Osteocyte (in vitro differentiated cells): ENCODE results near the gene ELOVL7. TPM values are rescaled to one million over a fixed set of nuclear protein-coding genes. Genes with fewer than 3 reads are reported as not detected.

Experiments used
- DNase-seq: peaks from one replicate; pipeline ENCODE4 v3.0.0; 2021; ENCODE audit warnings: mixed read lengths; ENCODE audit not compliant: unreplicated experiment; ENCODE audit errors: extremely low spot score
- H3K27ac Mint-ChIP-seq: one replicate; pipeline ENCODE4 v1.8.0; 2021; ENCODE audit warnings: mild to moderate bottlenecking, mixed read lengths; ENCODE audit not compliant: unreplicated experiment
- H3K27me3 Mint-ChIP-seq: one replicate; pipeline ENCODE4 v1.8.0; 2021; ENCODE audit warnings: mixed read lengths; ENCODE audit not compliant: unreplicated experiment
- H3K36me3 Mint-ChIP-seq: one replicate; pipeline ENCODE4 v1.8.0; 2021; ENCODE audit warnings: mixed read lengths; ENCODE audit not compliant: unreplicated experiment
- H3K4me1 Mint-ChIP-seq: one replicate; pipeline ENCODE4 v1.8.0; 2021; ENCODE audit warnings: mixed read lengths; ENCODE audit not compliant: unreplicated experiment
- H3K4me3 Mint-ChIP-seq: one replicate; pipeline ENCODE4 v1.8.0; 2021; ENCODE audit warnings: mild to moderate bottlenecking, moderate library complexity, mixed read lengths; ENCODE audit not compliant: unreplicated experiment
- H3K9me3 Mint-ChIP-seq: one replicate; pipeline ENCODE4 v1.8.0; 2021; ENCODE audit warnings: mixed read lengths; ENCODE audit not compliant: unreplicated experiment
- total RNA-seq: library from RNA; stranded (reverse); gene quantifications from 2 replicates; pipeline ENCODE4 v1.2.1, GENCODE V29; 2021
- TF ChIP-seq, protein P1 (sequence below): fragments of 200-600 bp; sonication (generic); IDR thresholded peaks from 2 replicates; pipeline ENCODE4 v1.5.0; 2021; ENCODE audit warnings: antibody characterized with exemption, mild to moderate bottlenecking, moderate library complexity

The ELOVL7 gene
- total RNA-seq, 1 donor from 2014 or later: 0.46 TPM

- peaks cover 2% of the 10 kb centered on the region for H3K4me1 Mint-ChIP-seq
- H3K4me3 Mint-ChIP-seq: no peak overlapping the region
- TF ChIP-seq, protein P1, sequence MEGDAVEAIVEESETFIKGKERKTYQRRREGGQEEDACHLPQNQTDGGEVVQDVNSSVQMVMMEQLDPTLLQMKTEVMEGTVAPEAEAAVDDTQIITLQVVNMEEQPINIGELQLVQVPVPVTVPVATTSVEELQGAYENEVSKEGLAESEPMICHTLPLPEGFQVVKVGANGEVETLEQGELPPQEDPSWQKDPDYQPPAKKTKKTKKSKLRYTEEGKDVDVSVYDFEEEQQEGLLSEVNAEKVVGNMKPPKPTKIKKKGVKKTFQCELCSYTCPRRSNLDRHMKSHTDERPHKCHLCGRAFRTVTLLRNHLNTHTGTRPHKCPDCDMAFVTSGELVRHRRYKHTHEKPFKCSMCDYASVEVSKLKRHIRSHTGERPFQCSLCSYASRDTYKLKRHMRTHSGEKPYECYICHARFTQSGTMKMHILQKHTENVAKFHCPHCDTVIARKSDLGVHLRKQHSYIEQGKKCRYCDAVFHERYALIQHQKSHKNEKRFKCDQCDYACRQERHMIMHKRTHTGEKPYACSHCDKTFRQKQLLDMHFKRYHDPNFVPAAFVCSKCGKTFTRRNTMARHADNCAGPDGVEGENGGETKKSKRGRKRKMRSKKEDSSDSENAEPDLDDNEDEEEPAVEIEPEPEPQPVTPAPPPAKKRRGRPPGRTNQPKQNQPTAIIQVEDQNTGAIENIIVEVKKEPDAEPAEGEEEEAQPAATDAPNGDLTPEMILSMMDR: no peak
- DNase-seq: no peak
- H3K27ac Mint-ChIP-seq: no peak overlapping the region
- no peaks in the 10 kb centered on the region for H3K9me3 Mint-ChIP-seq
- H3K36me3 Mint-ChIP-seq: no peaks in the 10 kb centered on the region
- H3K27me3 Mint-ChIP-seq: peaks cover 30% of the 10 kb centered on the region
These were observed 10.5 kb downstream of the ELOVL7 start for GRCh38 chr5:60833520-60833919.

DNA sequence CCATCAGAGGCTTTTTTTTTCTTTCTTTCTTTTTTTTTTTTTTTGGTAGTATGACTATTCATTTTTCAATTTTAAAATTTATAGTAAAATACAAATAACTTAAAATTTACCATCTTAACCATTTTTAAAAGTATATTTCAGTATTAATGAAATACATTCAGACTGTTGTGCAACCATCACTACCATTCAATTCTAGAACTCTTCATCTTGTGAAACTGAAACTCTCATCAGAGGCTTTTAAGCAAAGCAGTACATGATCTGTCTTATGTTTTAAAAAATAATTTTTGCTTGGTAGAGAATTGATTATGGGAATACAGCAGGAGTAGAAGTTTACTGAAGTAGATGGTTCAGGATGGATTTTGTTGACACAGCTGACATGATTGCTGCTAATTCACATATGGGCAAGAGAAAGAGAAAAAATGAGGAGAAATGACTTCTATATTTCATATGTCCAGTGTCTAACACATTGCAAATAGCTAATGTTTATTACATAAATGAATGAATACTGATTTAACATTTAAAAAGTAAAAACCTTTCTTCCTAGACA is 13.4 kb downstream of the ELOVL7 start:
- no peak overlapping the region for H3K4me3 Mint-ChIP-seq
- peaks cover under 1% of the 10 kb centered on the region for H3K4me1 Mint-ChIP-seq
- H3K27ac Mint-ChIP-seq: no peak overlapping the region
- TF ChIP-seq, protein P1: no peak
- H3K27me3 Mint-ChIP-seq: peaks cover 22% of the 10 kb centered on the region
- no peak for DNase-seq
- H3K9me3 Mint-ChIP-seq: no peaks in the 10 kb centered on the region
- no peaks in the 10 kb centered on the region for H3K36me3 Mint-ChIP-seq

DNA sequence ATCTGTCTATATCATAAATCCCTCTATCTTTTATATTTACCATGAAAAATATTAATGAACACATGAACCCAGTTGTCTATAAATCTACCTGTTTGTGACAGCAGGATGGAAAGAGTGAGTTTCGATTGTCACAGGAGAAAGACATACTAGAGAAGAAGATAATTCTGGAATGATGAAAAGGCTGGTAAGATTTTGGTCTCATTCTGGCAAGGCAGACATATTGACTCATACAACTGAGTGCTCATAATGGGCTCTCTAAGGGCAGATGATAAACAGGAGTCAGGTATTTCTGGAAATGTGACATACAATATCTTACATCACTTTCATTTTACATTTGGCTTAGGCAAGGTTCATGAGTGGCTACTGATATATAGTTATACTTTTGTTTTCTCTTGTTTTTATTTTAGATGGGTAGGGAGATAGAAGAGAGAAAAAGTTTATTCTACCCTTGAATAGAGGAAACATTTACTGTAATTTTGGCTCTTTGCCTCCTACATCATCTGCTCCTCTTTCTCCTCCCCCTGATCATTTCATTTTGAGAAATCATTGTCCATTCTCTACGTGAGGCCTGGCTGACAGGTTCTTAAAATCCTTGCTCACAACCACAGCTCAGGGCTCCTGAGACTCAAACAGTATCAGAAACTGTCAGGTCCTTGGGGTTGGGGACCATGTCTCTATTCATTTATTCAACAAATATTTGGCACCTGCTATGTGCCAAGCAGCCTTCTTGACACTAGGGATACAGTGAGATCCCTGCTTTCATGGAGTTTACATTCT is 14.4 kb downstream of the ELOVL7 start:
- DNase-seq: no peak
- peaks cover 19% of the 10 kb centered on the region for H3K27me3 Mint-ChIP-seq
- no peak overlapping the region for H3K4me3 Mint-ChIP-seq
- no peaks in the 10 kb centered on the region for H3K4me1 Mint-ChIP-seq
- H3K36me3 Mint-ChIP-seq: no peaks in the 10 kb centered on the region
- H3K27ac Mint-ChIP-seq: no peak overlapping the region
- TF ChIP-seq, protein P1: no peak
- H3K9me3 Mint-ChIP-seq: no peaks in the 10 kb centered on the region

DNA sequence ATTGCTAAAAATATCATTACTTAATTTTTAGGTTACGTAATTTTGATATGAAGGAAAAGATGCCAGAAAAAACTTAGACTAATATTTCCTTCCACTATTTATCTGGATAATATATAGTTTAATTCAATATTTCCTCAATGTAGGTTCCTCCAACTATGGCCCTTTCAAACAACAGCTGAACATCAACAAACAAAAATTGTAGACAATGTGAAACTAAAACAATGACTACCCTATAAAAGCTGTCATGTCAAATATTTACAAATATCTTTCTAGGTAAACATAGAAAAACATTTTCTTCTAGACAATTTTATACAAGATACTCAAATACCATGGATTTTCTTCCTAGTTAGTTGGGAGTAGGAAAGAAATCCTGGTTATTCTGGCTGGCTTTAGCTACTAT is 16.9 kb downstream of the ELOVL7 start:
- H3K4me1 Mint-ChIP-seq: no peaks in the 10 kb centered on the region
- H3K27me3 Mint-ChIP-seq: peaks cover 19% of the 10 kb centered on the region
- DNase-seq: no peak
- no peaks in the 10 kb centered on the region for H3K9me3 Mint-ChIP-seq
- H3K36me3 Mint-ChIP-seq: no peaks in the 10 kb centered on the region
- no peak overlapping the region for H3K4me3 Mint-ChIP-seq
- H3K27ac Mint-ChIP-seq: no peak overlapping the region
- TF ChIP-seq, protein P1: no peak

- Mint-ChIP-seq H3K4me1 (no peaks in the 10 kb centered on the region), H3K27ac (no peak overlapping the region), H3K4me3 (no peak overlapping the region), H3K27me3 (peaks cover 19% of the 10 kb centered on the region), H3K36me3 (no peaks in the 10 kb centered on the region), H3K9me3 (no peaks in the 10 kb centered on the region)
- DNase-seq: no peak
- TF ChIP-seq, protein P1: no peak
These were observed 17.4 kb downstream of the ELOVL7 start for GRCh38 chr5:60826653-60827052.
